Endothelial cell of umbilical vein (primary cell): ENCODE measurements around the gene LMNA. TPM values are rescaled to one million over a fixed set of nuclear protein-coding genes. Genes with fewer than 3 reads are reported as not detected.
A peak's percentile ranks its signal among the peaks of the same experiment; 100 is the strongest.
"Not testable (repeated sequence)": the region's sequence is repeated elsewhere in the genome, so short reads cannot be mapped to it uniquely, and the experiment has no call there.

ENCODE experiments used
- BruUV-seq: library from RNA; stranded (reverse); fragments of 400-500 nt; replicated peaks from 2 replicates; lab custom pipeline; 2021; lab: Mats Ljungman, UMichigan
- CTCF ChIA-PET: fragments of 300-600, 350-600 bp; sonication (Branson Sonifier 250); formaldehyde crosslinking; loops from one replicate; lab custom pipeline; 2021; ENCODE audit warnings: antibody characterized with exemption, inconsistent platforms; lab: Charles Lee
- POLR2A ChIA-PET: fragments of 300-600, 350-600 bp; sonication (Branson Sonifier 250); formaldehyde crosslinking; loops from one replicate; lab custom pipeline; 2021; ENCODE audit warnings: antibody characterized with exemption, inconsistent platforms; lab: Charles Lee
- DNase-seq: peaks from one replicate; pipeline ENCODE4 v3.0.0-alpha.2; 2011; ENCODE audit warnings: low read depth, low spot score
- FAIRE-seq: peaks from 2 replicates; lab custom pipeline; 2011; peaks lifted over from hg19 to GRCh38; lab: Jason Lieb, UNC
- H2AFZ ChIP-seq: 2 replicates; pipeline ENCODE4 v1.6.0; 2012; ENCODE audit warnings: low read depth, low read length, control low read depth, inconsistent platforms
- H3K27ac ChIP-seq: 2 replicates; pipeline ENCODE4 v1.5.1; 2011; ENCODE audit warnings: low read depth, mild to moderate bottlenecking, control low read depth, low read length, moderate library complexity; ENCODE audit not compliant: insufficient read depth
- H3K27me3 ChIP-seq, 2 experiments: 2 replicates each; pipeline versions ENCODE4 v1.6.0 to v1.6.1; 2011; ENCODE audit warnings: low read length in 2 of 2, mixed read lengths in 1 of 2; ENCODE audit not compliant: control insufficient read depth in 2 of 2, insufficient read depth in 2 of 2
- H3K36me3 ChIP-seq, 2 experiments: 2 replicates in 1 of 2; 3 replicates in 1 of 2; pipeline ENCODE4 v1.5.1; 2011; ENCODE audit warnings: low read length in 2 of 2, mild to moderate bottlenecking in 1 of 2, moderate library complexity in 1 of 2; ENCODE audit not compliant: control insufficient read depth in 2 of 2, insufficient read depth in 2 of 2; ENCODE audit errors: extremely low read depth in 1 of 2
- H3K4me1 ChIP-seq: 3 replicates; pipeline ENCODE4 v1.5.1; 2011; ENCODE audit warnings: mild to moderate bottlenecking, low read length; ENCODE audit not compliant: control insufficient read depth, insufficient read depth; ENCODE audit errors: extremely low read depth
- H3K4me2 ChIP-seq: 2 replicates; pipeline ENCODE4 v1.6.1; 2011; ENCODE audit warnings: low read length, control low read depth, mixed read lengths; ENCODE audit not compliant: insufficient read depth
- H3K4me3 ChIP-seq, 3 experiments: fragments of 200-600 bp in 1 of 3; sonication (generic), shearing (Covaris generic) in 1 of 3; replicated peaks in 1 of 3; 2 replicates each; pipeline ENCODE4 v1.5.1; 2011 to 2016; ENCODE audit warnings: control low read depth in 3 of 3, low read length in 3 of 3, mild to moderate bottlenecking in 2 of 3, inconsistent platforms in 1 of 3, low read depth in 1 of 3, moderate library complexity in 1 of 3; ENCODE audit not compliant: insufficient read depth in 1 of 3
- H3K79me2 ChIP-seq: 2 replicates; pipeline ENCODE4 v1.6.0; 2012; ENCODE audit warnings: low read length, inconsistent platforms; ENCODE audit not compliant: control insufficient read depth, insufficient read depth
- H3K9ac ChIP-seq: replicated peaks from 2 replicates; pipeline ENCODE3; 2011; ENCODE audit warnings: low read length, control low read depth; ENCODE audit not compliant: insufficient read depth; ENCODE audit errors: extremely low read depth
- H3K9me1 ChIP-seq: replicated peaks from 3 replicates; pipeline ENCODE4 v1.6.0; 2011; ENCODE audit warnings: mild to moderate bottlenecking, low read length; ENCODE audit not compliant: control insufficient read depth, insufficient read depth; ENCODE audit errors: extremely low read depth
- H3K9me3 ChIP-seq: replicated peaks from 2 replicates; pipeline ENCODE4 v1.5.1; 2012; ENCODE audit warnings: low read length, inconsistent platforms; ENCODE audit not compliant: control insufficient read depth, insufficient read depth
- H4K20me1 ChIP-seq: replicated peaks from 2 replicates; pipeline ENCODE3; 2011; ENCODE audit warnings: mild to moderate bottlenecking, low read length; ENCODE audit not compliant: control insufficient read depth, insufficient read depth; ENCODE audit errors: extremely low read depth
- EZH2 ChIP-seq: IDR thresholded peaks from 2 replicates; pipeline ENCODE4 v1.6.1; 2012; ENCODE audit warnings: borderline replicate concordance, low read depth, mild to moderate bottlenecking, moderate library complexity, low read length, inconsistent platforms; ENCODE audit not compliant: severe bottlenecking
- FOS ChIP-seq: IDR thresholded peaks from 2 replicates; pipeline ENCODE4 v1.6.1; 2011; ENCODE audit warnings: mild to moderate bottlenecking, low read length, moderate library complexity, borderline replicate concordance; ENCODE audit not compliant: insufficient read depth
- GATA2 ChIP-seq: IDR thresholded peaks from 2 replicates; pipeline ENCODE4 v1.7.0; 2011; ENCODE audit warnings: low read depth, mild to moderate bottlenecking, moderate library complexity, mixed read lengths, low read length; ENCODE audit not compliant: insufficient read length, insufficient read depth
- MYC ChIP-seq: IDR thresholded peaks from one replicate; pipeline ENCODE4 v1.6.1; 2011; ENCODE audit warnings: mild to moderate bottlenecking, low read depth, low read length
- dilution Hi-C: fragments of 300-500 bp; cut with MboI; formaldehyde crosslinking; loops from one replicate; pipeline ENCODE4 v1.15.0; 2019; ENCODE audit warnings: low sequenced_read_pairs; ENCODE audit not compliant: extremely low pct_ligation_motif_present
- intact Hi-C: fragments of 100-400 bp; cut with micrococcal nuclease; formaldehyde crosslinking; loops from one replicate; pipeline ENCODE4 v1.10.0; 2022
- polyA plus RNA-seq, 4 experiments: library from polyadenylated mRNA; depleted of rRNA in 3 of 4; stranded (reverse) in 3 of 4; unstranded in 1 of 4; fragments of >200 nt; gene quantifications; 2 replicates each; pipeline versions ENCODE4 v1.2.1 to v1.2.3, GENCODE V29; 2011 to 2012; ENCODE audit warnings: missing spikeins in 1 of 4
- total RNA-seq: library from RNA; stranded (reverse); gene quantifications from 2 replicates; pipeline ENCODE4 v1.2.3, GENCODE V29; 2021

Gene LMNA
- total and polyA plus RNA-seq, 2 donors (not counting 3 experiments of a cell fraction or from before 2014, with no cell fraction given), result 371 to 742 TPM

DNA sequence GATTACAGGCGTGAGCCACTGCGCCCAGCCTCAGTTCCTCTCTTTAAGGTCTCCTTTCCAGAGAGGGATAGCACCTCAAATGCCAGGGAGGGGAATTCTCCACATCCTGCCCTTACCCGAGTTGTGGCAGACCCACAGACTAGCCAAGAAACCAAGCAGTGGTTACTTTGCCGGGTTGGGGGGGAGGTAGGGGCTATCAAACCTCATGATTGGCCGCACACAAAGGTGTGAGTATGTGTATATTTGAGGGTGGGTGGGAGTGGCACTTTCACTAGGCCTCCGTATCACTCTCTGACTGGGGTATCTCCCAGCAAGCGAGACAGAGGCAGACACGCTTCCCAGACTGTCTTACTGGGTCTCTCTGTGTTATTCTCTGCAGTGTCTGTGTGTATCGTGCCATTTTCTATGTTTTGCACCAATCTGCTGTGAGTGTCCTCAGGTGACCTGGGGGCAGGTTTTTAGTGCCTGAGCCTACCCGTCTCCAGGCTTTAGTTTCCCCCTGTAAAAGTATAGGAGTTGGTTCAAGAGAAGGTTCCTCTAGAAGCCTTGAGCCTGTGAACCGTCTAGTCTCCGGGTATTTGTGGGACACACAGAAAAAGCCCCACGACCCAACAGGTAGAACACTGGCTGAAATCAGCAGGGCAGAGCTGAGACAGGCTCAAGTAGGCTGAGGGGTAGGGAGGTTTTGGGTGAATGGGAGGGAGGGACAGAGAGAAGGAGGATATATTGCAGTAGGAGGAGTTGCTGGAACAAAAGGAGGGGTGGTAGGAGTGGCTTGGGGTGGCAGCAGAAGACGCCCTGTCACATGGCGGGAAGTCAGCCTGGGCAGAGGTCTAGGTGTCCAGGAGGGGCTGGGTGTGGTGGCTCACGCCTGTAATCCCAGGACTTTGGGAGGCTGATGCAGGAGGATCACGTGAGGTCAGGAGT is 10.3 kb downstream of the LMNA start:
- ChIA-PET CTCF (interaction anchor here (13.0 kb wide), 1 partner anchor 30 kb away, joined by 627 read pairs; no protein-coding TSS in a partner anchor), POLR2A (interaction anchor here (0.5 kb wide), 1 partner anchor 109 kb away, joined by 4 read pairs; no protein-coding TSS in a partner anchor)
- intact Hi-C loops (loop anchor here (5.0 kb wide), 1 partner anchor 377 kb away; the partner anchor contains the start of gene MEF2D), dilution Hi-C loops (no loop called here)
- H3K79me2 ChIP-seq, result peaks cover 89% of the 10 kb centered on the region
- no peaks in the 10 kb centered on the region for H3K27me3 ChIP-seq
- H3K36me3 ChIP-seq, result peaks cover 0 to 4% of the 10 kb centered on the region in 2 experiments
- DNase-seq (no peak), FAIRE-seq (no peak)
- BruUV-seq, result TSS peak; percentile 26
- H3K9me1 ChIP-seq, result no peaks in the 10 kb centered on the region
- H3K9me3 ChIP-seq, result no peaks in the 10 kb centered on the region
- H3K9ac ChIP-seq, result peak overlapping the region; percentile 53
- TF ChIP-seq FOS (no peak), GATA2 (no peak), MYC (no peak), EZH2 (no peak)
- no peak overlapping the region for H3K4me3 ChIP-seq
- peak overlapping the region; percentile 97 for H3K27ac ChIP-seq
- H2AFZ ChIP-seq, result no peak overlapping the region
- H4K20me1 ChIP-seq, result no peaks in the 10 kb centered on the region
- peak overlapping the region; percentile 19 for H3K4me2 ChIP-seq
- H3K4me1 ChIP-seq, result peaks cover 91% of the 10 kb centered on the region

- peak overlapping the region; percentile 87 for H3K9ac ChIP-seq
- H3K36me3 ChIP-seq, H3K9me3 ChIP-seq, H3K4me2 ChIP-seq, H3K4me3 ChIP-seq, intact Hi-C loops, FAIRE-seq, BruUV-seq, dilution Hi-C loops, H3K27me3 ChIP-seq, H2AFZ ChIP-seq, DNase-seq, H4K20me1 ChIP-seq, H3K9me1 ChIP-seq: not testable (repeated sequence)
- ChIA-PET POLR2A (interaction anchor here (0.5 to 5.1 kb wide), 2 partner anchors 11 to 108 kb away, joined by 4 to 55 read pairs; partner anchors contain the start of gene LMNA), CTCF (interaction anchor here (1.4 to 13.0 kb wide), 2 partner anchors 30 to 100 kb away, joined by 3 to 627 read pairs; no protein-coding TSS in a partner anchor)
- peak overlapping the region; percentile 97 for H3K27ac ChIP-seq
- H3K79me2 ChIP-seq, result peaks cover 87% of the 10 kb centered on the region
- peaks cover 90% of the 10 kb centered on the region for H3K4me1 ChIP-seq
These were observed 11.0 kb downstream of the LMNA start for GRCh38 chr1:156125544-156125943.
